GM18858 (cell line): ENCODE results near the gene CCDC112.
A peak's percentile ranks its signal among the peaks of the same experiment; 100 is the strongest.
"Not testable (repeated sequence)": the region's sequence is repeated elsewhere in the genome, so short reads cannot be mapped to it uniquely, and the experiment has no call there.

Experiments
- ATAC-seq: cut with Tn5 transposase; IDR thresholded peaks from one replicate; pipeline ENCODE4 v1.9.1; 2021; ENCODE audit not compliant: unreplicated experiment

Gene CCDC112

DNA sequence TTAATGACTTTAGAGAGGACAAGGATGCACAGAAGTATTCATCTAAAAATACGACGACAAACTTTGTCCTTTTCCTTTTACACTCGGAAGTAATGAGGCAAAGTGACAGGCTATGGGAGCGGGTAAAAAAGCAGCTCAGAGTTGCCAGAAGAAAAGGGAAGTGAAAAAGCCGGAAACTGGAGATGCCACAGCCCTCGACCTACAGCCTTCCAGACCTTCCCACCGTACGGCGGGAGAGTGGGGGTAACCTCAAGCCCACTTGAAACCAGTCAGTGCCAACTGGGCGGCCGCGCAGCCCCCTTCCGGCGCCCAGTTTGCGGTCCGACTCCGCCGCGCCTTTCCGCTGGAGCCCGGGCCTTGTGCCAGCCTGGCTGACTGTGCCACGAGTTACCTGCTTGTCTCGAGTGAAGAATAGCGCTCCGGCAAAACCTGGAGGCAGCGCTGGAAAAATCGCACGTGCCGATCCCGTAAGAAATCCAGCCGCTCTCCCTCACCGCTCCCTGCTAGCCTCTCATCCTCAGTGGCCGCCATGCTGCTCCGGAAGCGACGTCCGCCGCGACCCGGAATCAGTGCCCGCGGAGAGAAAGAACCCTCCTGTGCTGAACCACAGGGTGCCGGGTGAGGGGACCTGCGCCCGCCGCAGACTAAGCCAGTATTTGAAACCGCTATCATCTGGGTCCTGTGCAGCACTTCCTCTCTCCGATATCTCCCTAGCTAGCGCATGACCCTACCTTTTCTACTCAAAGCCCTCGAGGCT, 34.0 kb downstream of the CCDC112 start, which contains the start of gene PGGT1B:
PGGT1B (minus strand) TSS at position 557 of the 757 bp plus-strand sequence; CDS start at position 531, 26 bp downstream.
- peak; percentile 74 for ATAC-seq

GRCh38 chr5:115262011-115262320, 34.5 kb downstream of the CCDC112 start:
- ATAC-seq = peak; percentile 30

DNA sequence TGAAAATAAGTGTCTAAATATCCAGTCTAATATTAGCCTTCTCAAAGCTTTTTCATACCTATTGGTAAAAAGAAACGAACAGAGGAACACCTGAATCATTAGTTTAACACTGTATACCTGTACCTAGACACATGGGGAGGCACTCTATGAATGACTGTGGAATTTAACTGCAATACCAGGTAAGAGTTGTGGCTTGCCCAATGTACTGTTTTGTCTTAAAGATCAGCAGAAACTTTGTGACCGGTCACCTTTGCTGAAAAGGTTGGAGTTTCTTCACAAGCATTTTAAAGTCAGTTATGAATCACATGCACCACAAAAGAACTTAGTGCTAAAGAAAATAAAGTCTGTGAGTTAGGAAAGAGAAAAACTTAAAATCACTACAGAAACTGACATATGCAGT, 36.2 kb downstream of the CCDC112 start:
- no peak for ATAC-seq

DNA sequence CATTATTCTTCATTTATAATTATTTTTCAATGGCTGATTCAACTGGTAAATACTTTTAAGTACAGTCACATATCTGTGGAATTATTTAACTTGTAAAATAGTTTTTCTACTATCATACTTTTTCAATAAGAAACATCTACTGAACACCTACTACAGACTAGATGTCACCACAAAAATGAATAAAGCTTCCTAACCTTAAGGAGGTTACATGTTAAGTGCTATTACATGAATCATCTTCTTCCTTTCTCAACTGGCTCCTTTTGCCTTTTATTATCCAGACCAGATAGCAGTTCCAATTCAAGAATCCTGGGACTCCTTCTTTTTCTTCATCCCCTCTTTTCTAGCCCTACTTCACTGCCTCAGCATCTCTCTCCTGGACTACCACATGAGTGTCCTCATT, 38.5 kb downstream of the CCDC112 start:
- ATAC-seq = no peak

DNA sequence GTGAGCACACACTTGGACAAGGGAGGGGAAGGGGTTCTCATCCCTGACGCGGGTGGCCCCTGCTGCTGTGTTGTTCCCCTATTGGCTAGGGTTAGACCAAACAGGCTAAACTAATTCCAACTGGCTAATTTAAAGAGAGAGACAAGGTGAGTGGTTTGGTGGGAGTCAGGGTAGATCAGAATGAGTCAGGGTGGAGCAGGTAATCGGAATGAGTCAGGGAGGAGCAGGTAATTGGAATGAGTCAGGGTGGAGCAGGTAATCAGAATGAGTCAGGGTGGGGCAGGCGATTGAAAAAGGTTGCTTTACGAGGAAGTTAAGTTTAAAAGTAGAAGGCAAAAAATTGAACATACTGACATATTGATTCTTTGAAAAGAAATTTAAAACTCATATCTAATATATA, 47.1 kb downstream of the CCDC112 start:
- not testable (repeated sequence) for ATAC-seq

DNA sequence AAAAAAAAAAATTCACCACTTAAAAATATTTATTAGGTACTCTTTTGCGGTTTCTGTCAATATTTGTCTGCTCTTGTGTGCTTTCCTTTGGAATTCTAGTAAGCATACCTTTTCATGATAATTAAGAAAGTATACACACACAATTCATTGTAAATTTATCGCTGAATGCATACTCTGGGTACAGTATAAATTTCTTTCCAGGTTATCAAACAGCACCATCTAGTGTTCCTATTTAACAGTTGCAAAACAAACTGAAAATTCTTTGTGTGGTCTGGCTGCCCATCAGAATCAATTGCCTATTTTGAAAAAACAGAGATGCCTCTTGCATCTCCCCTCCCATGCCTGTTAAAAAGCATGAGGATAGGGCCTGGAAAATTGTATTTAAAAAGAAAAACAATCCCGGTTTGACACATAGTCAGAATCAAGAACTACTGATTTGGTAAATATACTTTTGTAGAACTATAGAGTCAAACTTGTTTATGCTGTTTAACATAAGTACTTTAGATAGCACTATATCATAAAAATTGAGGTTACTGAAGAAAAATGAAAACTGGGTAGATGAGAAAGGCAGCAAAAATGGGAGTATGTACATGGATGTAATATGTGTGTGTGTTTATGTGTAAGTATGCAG, 50.0 kb downstream of the CCDC112 start:
- ATAC-seq = peak; percentile 62

DNA sequence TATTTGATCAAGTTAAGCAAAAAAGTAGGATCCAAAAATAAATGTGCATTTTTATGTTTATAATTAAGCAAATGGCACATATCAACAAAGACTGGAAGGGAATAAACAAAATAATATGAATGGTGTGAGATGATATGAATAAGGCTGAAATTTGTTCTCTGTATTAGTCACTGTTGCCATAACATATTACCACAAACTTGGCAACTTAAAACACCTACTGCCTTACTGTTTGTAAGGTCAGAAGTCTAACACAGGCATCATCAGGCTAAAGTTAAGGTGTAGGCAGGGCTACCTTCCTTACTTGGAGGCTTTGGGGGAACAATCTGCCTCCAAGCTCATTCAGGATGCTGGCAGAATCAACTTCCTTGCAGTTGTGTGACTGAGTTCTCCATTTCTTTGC, 53.0 kb downstream of the CCDC112 start:
- peak; percentile 85 for ATAC-seq

DNA sequence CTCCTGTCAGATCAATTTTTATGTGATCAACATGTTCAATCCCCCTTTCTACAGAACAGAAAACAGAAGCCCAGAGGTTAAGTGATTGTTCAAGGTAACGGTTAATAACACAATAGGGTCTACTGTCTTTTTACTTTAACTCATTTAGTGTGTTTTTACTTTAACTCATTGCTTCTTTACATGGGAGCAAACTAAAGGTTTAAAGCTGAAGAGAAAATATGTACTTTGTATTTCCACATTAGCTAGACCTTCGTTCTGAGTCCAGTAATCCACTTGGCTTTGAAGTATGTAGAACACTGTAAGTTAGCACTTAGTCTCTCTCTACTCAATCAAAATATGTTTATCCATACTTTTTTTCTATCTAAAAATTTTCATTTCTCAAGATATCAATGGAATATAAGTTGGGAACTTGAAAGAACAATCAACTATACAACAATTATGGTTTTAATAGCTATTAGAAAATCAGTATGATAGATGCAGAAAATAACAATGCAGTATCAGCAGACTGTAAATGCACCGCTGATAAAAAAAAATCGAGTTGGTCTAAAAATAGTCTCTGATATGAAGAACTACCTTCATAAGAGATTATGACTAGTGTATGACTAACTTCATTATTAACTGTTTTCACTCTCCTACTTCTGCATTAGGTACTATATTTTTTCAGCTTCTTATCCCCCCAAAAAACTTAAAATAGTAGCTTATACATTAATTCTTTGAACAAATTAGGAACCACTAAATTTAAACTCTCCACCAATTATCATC, 54.4 kb downstream of the CCDC112 start:
- ATAC-seq = no peak

- no peak for ATAC-seq
Observed at GRCh38 chr5:115237066-115237465, 59.4 kb downstream of the CCDC112 start.

GRCh38 chr5:115236599-115236998, 59.9 kb downstream of the CCDC112 start:
- ATAC-seq = no peak

DNA sequence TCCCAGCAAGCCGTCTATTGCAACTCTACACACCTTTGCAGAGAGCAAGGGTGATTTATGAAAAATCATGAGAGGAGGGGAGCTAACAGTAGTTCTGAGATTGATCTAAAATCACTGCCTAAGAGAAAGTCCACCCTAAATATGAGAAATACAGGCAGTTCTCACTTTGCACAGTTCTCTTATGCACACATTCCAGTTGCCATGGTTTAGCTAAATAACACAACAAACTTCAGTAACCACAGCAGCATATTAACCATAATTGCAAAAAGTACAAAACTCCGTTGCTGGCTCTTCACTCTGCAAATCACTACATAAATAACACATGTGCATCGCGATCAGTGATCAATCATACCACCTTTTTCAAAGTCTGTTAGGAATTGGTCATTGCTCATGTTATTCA, 64.9 kb downstream of the CCDC112 start:
- ATAC-seq = no peak

DNA sequence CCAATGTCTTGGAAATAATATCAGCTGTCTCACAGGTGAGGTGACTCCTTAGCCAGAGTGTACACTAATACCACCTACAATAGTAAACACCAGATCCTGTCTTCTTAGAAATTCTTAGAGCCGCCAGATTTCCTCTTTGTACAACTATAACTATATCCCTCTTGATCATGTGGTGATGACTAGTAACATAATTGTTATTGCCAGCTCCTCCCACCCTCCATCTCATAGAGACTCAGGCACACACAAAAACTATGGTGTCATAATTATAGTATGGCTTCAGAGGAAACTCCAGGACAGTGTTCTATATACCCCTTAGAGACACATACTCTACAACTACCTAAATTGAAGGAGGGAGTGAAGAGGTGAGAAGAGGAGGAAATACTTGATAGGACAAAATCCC, 66.8 kb downstream of the CCDC112 start:
- no peak for ATAC-seq

DNA sequence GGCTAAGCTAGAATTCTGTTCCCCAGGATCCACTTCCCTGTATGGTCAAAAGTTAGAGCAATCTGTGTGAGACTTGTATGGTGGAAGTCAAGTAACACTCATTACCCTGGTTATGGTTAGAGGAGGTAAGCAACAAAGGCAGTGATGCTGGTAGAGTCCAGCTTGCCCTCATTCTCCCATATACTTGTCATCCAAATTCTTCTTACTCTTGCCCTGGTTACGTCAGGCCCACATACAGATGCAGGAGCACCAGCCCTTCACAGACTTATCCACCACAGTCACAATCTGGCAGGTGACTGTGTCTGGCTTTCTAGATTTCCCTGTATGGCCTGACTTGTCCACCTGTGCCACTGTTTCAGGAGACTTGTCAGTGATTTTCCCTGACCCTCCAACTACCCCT, 69.2 kb downstream of the CCDC112 start:
- no peak for ATAC-seq
